Measurements from ENCODE around the gene APOL2.
"Not testable (repeated sequence)": the region's sequence is repeated elsewhere in the genome, so short reads cannot be mapped to it uniquely, and the experiment has no call there.

APOL2 gene

GRCh38 chr22:36251979-36252608, 12.8 kb upstream of the APOL2 start:
- H3K4me1 ChIP-seq (ENCODE audit: control extremely low read depth in 1 of 4, control insufficient read depth in 4 of 4, insufficient read depth in 4 of 4, low read length in 3 of 4), result peaks cover 0 to 27% (median 24%) of the 10 kb centered on the region in 4 experiments
- CTCF ChIA-PET, result interaction anchor here (0.9 to 3.6 kb wide), 6 partner anchors 8 to 34 kb away, joined by 3 to 20 read pairs (median 8); partner anchors contain the start of gene APOL2
- H3K9me3 ChIP-seq (ENCODE audit: control extremely low read depth in 1 of 5, control insufficient read depth in 4 of 5, insufficient read depth in 2 of 5, low read depth in 1 of 5, low read length in 4 of 5); H3K36me3 ChIP-seq (ENCODE audit: control insufficient read depth in 4 of 4, insufficient read depth in 4 of 4, low read length in 3 of 4); H3K27ac ChIP-seq (ENCODE audit: insufficient read depth in 1 of 2, low read depth in 1 of 2, low read length in 2 of 2, poor library complexity in 1 of 2, severe bottlenecking in 2 of 2); DNase-seq; H3K27me3 ChIP-seq (replicated peaks in 2 of 5; ENCODE audit: control insufficient read depth in 4 of 5, insufficient read depth in 5 of 5, low read length in 4 of 5): not testable (repeated sequence)
- POLR2A ChIA-PET, result interaction anchor here (1.0 kb wide), 1 partner anchor 12 kb away, joined by 3 read pairs; the partner anchor contains the start of gene APOL2
- H3K4me3 ChIP-seq (ENCODE audit: control insufficient read depth in 1 of 7, extremely low read depth in 1 of 7, insufficient read depth in 4 of 7, low read depth in 2 of 7, low read length in 6 of 7), result peak overlapping the region in 2 of 7 experiments; percentile 96 to 97
- 92% methylated on average over 7 of the region's 7 CpGs for WGBS (ENCODE audit: insufficient coverage)

- H3K36me3 ChIP-seq (ENCODE audit: control insufficient read depth in 4 of 4, insufficient read depth in 4 of 4, low read length in 3 of 4); POLR2A ChIA-PET; H3K9me3 ChIP-seq (ENCODE audit: control extremely low read depth in 1 of 5, control insufficient read depth in 4 of 5, insufficient read depth in 2 of 5, low read depth in 1 of 5, low read length in 4 of 5); H3K4me3 ChIP-seq (ENCODE audit: control insufficient read depth in 1 of 7, extremely low read depth in 1 of 7, insufficient read depth in 4 of 7, low read depth in 2 of 7, low read length in 6 of 7); H3K27me3 ChIP-seq (replicated peaks in 2 of 5; ENCODE audit: control insufficient read depth in 4 of 5, insufficient read depth in 5 of 5, low read length in 4 of 5); DNase-seq; H3K27ac ChIP-seq (ENCODE audit: insufficient read depth in 1 of 2, low read depth in 1 of 2, low read length in 2 of 2, poor library complexity in 1 of 2, severe bottlenecking in 2 of 2): not testable (repeated sequence)
- 99% methylated on average over 20 of the region's 24 CpGs for WGBS (ENCODE audit: insufficient coverage)
- peaks cover 0 to 27% (median 24%) of the 10 kb centered on the region in 4 experiments for H3K4me1 ChIP-seq (ENCODE audit: control extremely low read depth in 1 of 4, control insufficient read depth in 4 of 4, insufficient read depth in 4 of 4, low read length in 3 of 4)
- CTCF ChIA-PET, result interaction anchor here (0.8 to 3.7 kb wide), 3 partner anchors 11 to 37 kb away, joined by 3 to 18 read pairs (median 4); partner anchors contain the start of gene APOL2
Observed at GRCh38 chr22:36250292-36250960, 11.1 kb upstream of the APOL2 start.

- Histone ChIP-seq H3K36me3 (ENCODE audit: control insufficient read depth in 4 of 4, insufficient read depth in 4 of 4, low read length in 3 of 4) (no peaks in the 10 kb centered on the region), H3K27me3 (replicated peaks in 2 of 5; ENCODE audit: control insufficient read depth in 4 of 5, insufficient read depth in 5 of 5, low read length in 4 of 5) (no peaks in the 10 kb centered on the region), H3K4me1 (ENCODE audit: control extremely low read depth in 1 of 4, control insufficient read depth in 4 of 4, insufficient read depth in 4 of 4, low read length in 3 of 4) (peaks cover 0 to 18% (median 16%) of the 10 kb centered on the region in 4 experiments), H3K9me3 (ENCODE audit: control extremely low read depth in 1 of 5, control insufficient read depth in 4 of 5, insufficient read depth in 2 of 5, low read depth in 1 of 5, low read length in 4 of 5) (peaks cover 0 to 5% (median 0%) of the 10 kb centered on the region in 5 experiments), H3K4me3 (ENCODE audit: control insufficient read depth in 1 of 7, extremely low read depth in 1 of 7, insufficient read depth in 4 of 7, low read depth in 2 of 7, low read length in 6 of 7) (no peak overlapping the region), H3K27ac (ENCODE audit: insufficient read depth in 1 of 2, low read depth in 1 of 2, low read length in 2 of 2, poor library complexity in 1 of 2, severe bottlenecking in 2 of 2) (no peak overlapping the region)
- no CpG with 5 or more reads among the region's 2 CpGs for WGBS (ENCODE audit: insufficient coverage)
- DNase-seq, result peak in 2 of 3 donors; percentile 20 to 21
- ChIA-PET CTCF (interaction anchor here (1.4 to 3.7 kb wide), 3 partner anchors 10 to 38 kb away, joined by 4 to 18 read pairs (median 4); partner anchors contain the start of gene APOL2), POLR2A (no interaction called here)
Observed at GRCh38 chr22:36249160-36249559, 9.8 kb upstream of the APOL2 start.

- no peak overlapping the region for H3K27ac ChIP-seq (ENCODE audit: insufficient read depth in 1 of 2, low read depth in 1 of 2, low read length in 2 of 2, poor library complexity in 1 of 2, severe bottlenecking in 2 of 2)
- DNase-seq, result no peak
- H3K4me1 ChIP-seq (ENCODE audit: control extremely low read depth in 1 of 4, control insufficient read depth in 4 of 4, insufficient read depth in 4 of 4, low read length in 3 of 4), result peaks cover 0 to 6% (median 5%) of the 10 kb centered on the region in 4 experiments
- no peaks in the 10 kb centered on the region for H3K36me3 ChIP-seq (ENCODE audit: control insufficient read depth in 4 of 4, insufficient read depth in 4 of 4, low read length in 3 of 4)
- ChIA-PET POLR2A (no interaction called here), CTCF (interaction anchor here (1.4 to 3.7 kb wide), 2 partner anchors 9 to 13 kb away, joined by 4 to 18 read pairs; partner anchors contain the start of gene APOL2)
- no peaks in the 10 kb centered on the region for H3K27me3 ChIP-seq (replicated peaks in 2 of 5; ENCODE audit: control insufficient read depth in 4 of 5, insufficient read depth in 5 of 5, low read length in 4 of 5)
- WGBS (ENCODE audit: insufficient coverage), result no CpG with 5 or more reads among the region's 5 CpGs
- H3K4me3 ChIP-seq (ENCODE audit: control insufficient read depth in 1 of 7, extremely low read depth in 1 of 7, insufficient read depth in 4 of 7, low read depth in 2 of 7, low read length in 6 of 7), result no peak overlapping the region
- H3K9me3 ChIP-seq (ENCODE audit: control extremely low read depth in 1 of 5, control insufficient read depth in 4 of 5, insufficient read depth in 2 of 5, low read depth in 1 of 5, low read length in 4 of 5), result peaks cover 0 to 5% (median 2%) of the 10 kb centered on the region in 5 experiments
Observed at GRCh38 chr22:36247955-36248354, 8.6 kb upstream of the APOL2 start.

- POLR2A ChIA-PET, result no interaction called here
- Histone ChIP-seq H3K27me3 (replicated peaks in 2 of 5; ENCODE audit: control insufficient read depth in 4 of 5, insufficient read depth in 5 of 5, low read length in 4 of 5) (no peaks in the 10 kb centered on the region), H3K27ac (ENCODE audit: insufficient read depth in 1 of 2, low read depth in 1 of 2, low read length in 2 of 2, poor library complexity in 1 of 2, severe bottlenecking in 2 of 2) (no peak overlapping the region), H3K4me3 (ENCODE audit: control insufficient read depth in 1 of 7, extremely low read depth in 1 of 7, insufficient read depth in 4 of 7, low read depth in 2 of 7, low read length in 6 of 7) (no peak overlapping the region), H3K36me3 (ENCODE audit: control insufficient read depth in 4 of 4, insufficient read depth in 4 of 4, low read length in 3 of 4) (no peaks in the 10 kb centered on the region), H3K4me1 (ENCODE audit: control extremely low read depth in 1 of 4, control insufficient read depth in 4 of 4, insufficient read depth in 4 of 4, low read length in 3 of 4) (no peaks in the 10 kb centered on the region), H3K9me3 (ENCODE audit: control extremely low read depth in 1 of 5, control insufficient read depth in 4 of 5, insufficient read depth in 2 of 5, low read depth in 1 of 5, low read length in 4 of 5) (peaks cover 0 to 5% (median 2%) of the 10 kb centered on the region in 5 experiments)
- CTCF ChIA-PET, result interaction anchor here (1.0 kb wide), 1 partner anchor 38 kb away, joined by 3 read pairs; no protein-coding TSS in a partner anchor
- no peak for DNase-seq
- 88% methylated on average over 3 of the region's 3 CpGs for WGBS (ENCODE audit: insufficient coverage)
Observed at GRCh38 chr22:36246718-36247117, 7.4 kb upstream of the APOL2 start.

GRCh38 chr22:36245805-36246356, 6.6 kb upstream of the APOL2 start:
- CTCF ChIA-PET, result no interaction called here
- Histone ChIP-seq H3K4me3 (ENCODE audit: control insufficient read depth in 1 of 7, extremely low read depth in 1 of 7, insufficient read depth in 4 of 7, low read depth in 2 of 7, low read length in 6 of 7) (no peak overlapping the region), H3K27ac (ENCODE audit: insufficient read depth in 1 of 2, low read depth in 1 of 2, low read length in 2 of 2, poor library complexity in 1 of 2, severe bottlenecking in 2 of 2) (no peak overlapping the region), H3K4me1 (ENCODE audit: control extremely low read depth in 1 of 4, control insufficient read depth in 4 of 4, insufficient read depth in 4 of 4, low read length in 3 of 4) (no peaks in the 10 kb centered on the region), H3K36me3 (ENCODE audit: control insufficient read depth in 4 of 4, insufficient read depth in 4 of 4, low read length in 3 of 4) (no peaks in the 10 kb centered on the region), H3K9me3 (ENCODE audit: control extremely low read depth in 1 of 5, control insufficient read depth in 4 of 5, insufficient read depth in 2 of 5, low read depth in 1 of 5, low read length in 4 of 5) (peaks cover 0 to 5% (median 2%) of the 10 kb centered on the region in 5 experiments), H3K27me3 (replicated peaks in 2 of 5; ENCODE audit: control insufficient read depth in 4 of 5, insufficient read depth in 5 of 5, low read length in 4 of 5) (no peaks in the 10 kb centered on the region)
- POLR2A ChIA-PET, result no interaction called here
- no peak for DNase-seq
- 91% methylated on average over 4 of the region's 4 CpGs for WGBS (ENCODE audit: insufficient coverage)

All from common myeloid progenitor, CD34-positive (primary cell).